ACC112 (cell line): ENCODE results near the gene ECHDC3.

Source experiments
- H2AFZ ChIP-seq: fragments of 200-600 bp; sonication (generic); one replicate; pipeline ENCODE4 v1.6.0; 2017; ENCODE audit warnings: antibody characterized with exemption, low read length; ENCODE audit not compliant: unreplicated experiment
- H3K27ac ChIP-seq: fragments of 200-600 bp; sonication (generic); 2 replicates; pipeline ENCODE4 v1.5.1; 2014; ENCODE audit warnings: low read depth, mild to moderate bottlenecking, antibody characterized with exemption, low read length, moderate library complexity
- H3K27me3 ChIP-seq: fragments of 200-600 bp; sonication (generic); 2 replicates; pipeline ENCODE4 v1.6.1; 2014; ENCODE audit warnings: mild to moderate bottlenecking, antibody characterized with exemption, low read length, moderate library complexity, mixed read lengths; ENCODE audit not compliant: insufficient read depth
- H3K36me3 ChIP-seq: fragments of 200-600 bp; sonication (generic); 2 replicates; pipeline ENCODE4 v1.6.1; 2016; ENCODE audit warnings: mild to moderate bottlenecking, antibody characterized with exemption, low read length, moderate library complexity, mixed read lengths; ENCODE audit not compliant: insufficient read depth
- H3K4me1 ChIP-seq: fragments of 200-600 bp; sonication (generic); one replicate; pipeline ENCODE4 v1.6.1; 2016; ENCODE audit warnings: low read length, mixed read lengths; ENCODE audit not compliant: insufficient read depth, unreplicated experiment, control insufficient read depth
- H3K4me3 ChIP-seq: fragments of 200-600 bp; sonication (generic); 2 replicates; pipeline ENCODE4 v1.5.1; 2014; ENCODE audit warnings: mild to moderate bottlenecking, low read depth, low read length
- H3K79me2 ChIP-seq: fragments of 200-600 bp; sonication (generic); one replicate; pipeline ENCODE4 v1.6.0; 2016; ENCODE audit warnings: low read length; ENCODE audit not compliant: control insufficient read depth, unreplicated experiment, insufficient read depth

ECHDC3 gene

GRCh38 chr10:11742009-11742778 is at the start of gene ECHDC3:
Gene ECHDC3, plus strand, starts transcription at chr10:11742382. Its CDS starts 195 bp downstream, at chr10:11742577.
- Histone ChIP-seq H3K4me1 (no peaks in the 10 kb centered on the region), H3K27ac (no peak within 1 kb of the TSS), H2AFZ (peak within 1 kb of the TSS; percentile 81)

DNA sequence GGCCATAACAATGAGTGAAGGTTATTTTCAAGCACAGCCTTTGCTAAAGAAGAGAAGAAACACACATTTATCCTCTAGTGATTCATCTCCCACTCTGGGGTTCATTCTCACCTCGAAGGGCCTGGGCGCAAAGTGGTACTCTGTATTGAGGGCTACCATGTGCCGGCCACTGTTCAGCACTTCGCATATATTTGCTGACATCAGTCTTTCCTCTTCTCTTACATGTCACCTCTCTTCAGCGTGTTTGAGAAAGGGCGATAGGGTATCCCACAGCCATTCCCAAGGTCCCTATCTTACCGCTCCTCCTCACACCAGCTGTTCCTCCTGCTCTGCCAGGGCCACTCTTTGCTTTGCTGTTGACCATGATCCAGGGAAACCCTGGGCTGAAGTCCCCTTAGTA is 48.8 kb upstream of the ECHDC3 start:
- Histone ChIP-seq H3K4me1 (no peaks in the 10 kb centered on the region), H3K4me3 (no peak overlapping the region), H3K79me2 (no peaks in the 10 kb centered on the region), H3K27ac (no peak overlapping the region), H2AFZ (no peak overlapping the region), H3K36me3 (no peaks in the 10 kb centered on the region), H3K27me3 (peaks cover 31% of the 10 kb centered on the region; the same call in 1 of the 2 replicates)

More at GRCh38 chr10:11742009-11742778, at the start of gene ECHDC3:
- H3K4me3 ChIP-seq: peak within 1 kb of the TSS; percentile 62
- H3K79me2 ChIP-seq: no peaks in the 10 kb centered on the region
- peaks cover 16% of the 10 kb centered on the region; the same call in 1 of the 2 replicates for H3K27me3 ChIP-seq
- no peaks in the 10 kb centered on the region for H3K36me3 ChIP-seq

DNA sequence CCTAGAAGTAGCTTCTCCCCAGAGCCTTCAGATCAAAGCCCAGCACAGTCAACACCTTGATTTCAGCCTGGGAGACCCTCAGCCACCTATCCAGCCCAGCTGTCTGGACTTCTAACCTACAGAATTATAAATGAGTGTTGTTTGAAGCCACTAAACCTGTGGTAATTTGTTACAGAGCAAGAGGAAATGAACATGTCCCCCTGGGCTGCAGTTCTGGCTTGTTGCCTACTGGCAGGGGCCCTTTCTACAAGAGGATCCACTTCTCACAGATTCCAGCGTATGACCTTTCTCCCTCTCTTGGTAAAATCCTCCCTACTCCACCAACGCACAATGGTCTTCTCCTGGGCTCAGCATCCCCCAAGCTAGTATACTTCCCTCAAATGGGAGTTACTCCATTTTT is 46.4 kb upstream of the ECHDC3 start:
- no peaks in the 10 kb centered on the region for H3K4me1 ChIP-seq
- H3K27ac ChIP-seq: no peak overlapping the region
- H3K36me3 ChIP-seq: no peaks in the 10 kb centered on the region
- peaks cover 29% of the 10 kb centered on the region; the same call in 1 of the 2 replicates for H3K27me3 ChIP-seq
- H3K79me2 ChIP-seq: no peaks in the 10 kb centered on the region
- no peak overlapping the region for H2AFZ ChIP-seq
- H3K4me3 ChIP-seq: no peak overlapping the region

GRCh38 chr10:11697718-11698527 is 44.3 kb upstream of the ECHDC3 start:
- no peak overlapping the region for H3K4me3 ChIP-seq

DNA sequence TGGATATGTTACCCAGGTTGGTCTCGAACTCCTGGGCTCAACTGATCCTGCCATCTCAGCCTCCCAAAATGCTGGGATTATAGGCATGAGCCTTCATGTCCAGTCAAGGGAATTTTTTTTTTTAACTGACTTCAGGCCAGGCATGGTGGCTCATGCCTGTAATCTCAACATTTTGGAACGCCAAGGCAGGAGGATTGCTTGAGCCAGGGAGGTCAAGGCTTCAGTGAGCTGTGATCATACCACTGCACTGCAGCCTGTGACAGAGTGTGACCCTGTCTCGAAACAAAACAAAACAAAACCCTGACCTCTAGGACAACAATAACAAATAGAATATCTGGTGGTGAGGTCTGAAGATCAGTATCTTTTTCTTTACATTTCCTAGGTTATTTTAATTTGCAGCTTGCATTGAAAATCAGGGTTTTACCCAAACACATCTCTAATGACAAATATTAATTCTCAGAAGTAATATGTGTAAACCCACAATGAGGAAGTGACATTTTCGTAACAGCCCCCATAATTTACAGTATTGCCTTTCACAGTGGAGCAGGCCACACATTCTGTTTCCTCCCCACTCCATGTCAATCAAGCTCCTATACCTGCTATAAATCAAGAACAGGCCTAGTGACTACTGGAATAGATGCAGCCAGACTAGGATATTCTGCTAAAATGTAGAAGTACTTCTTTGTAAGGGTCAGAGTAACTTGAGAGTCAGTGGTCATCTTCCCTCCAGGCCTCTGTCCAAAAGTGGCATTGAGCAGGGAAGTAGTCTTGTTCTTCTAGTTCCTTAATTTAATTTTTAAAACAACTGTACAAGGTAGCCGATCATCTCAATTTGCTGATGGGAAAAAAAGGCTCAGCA is 43.3 kb upstream of the ECHDC3 start:
- H3K4me1 ChIP-seq: no peaks in the 10 kb centered on the region
- no peak overlapping the region for H3K27ac ChIP-seq
- no peak overlapping the region for H2AFZ ChIP-seq

More at GRCh38 chr10:11697718-11698527, 44.3 kb upstream of the ECHDC3 start:
- H3K4me1 ChIP-seq: no peaks in the 10 kb centered on the region
- H3K27me3 ChIP-seq: peaks cover 13% of the 10 kb centered on the region; the same call in 1 of the 2 replicates
- H3K79me2 ChIP-seq: no peaks in the 10 kb centered on the region
- no peak overlapping the region for H3K27ac ChIP-seq
- H2AFZ ChIP-seq: no peak overlapping the region
- no peaks in the 10 kb centered on the region for H3K36me3 ChIP-seq

DNA sequence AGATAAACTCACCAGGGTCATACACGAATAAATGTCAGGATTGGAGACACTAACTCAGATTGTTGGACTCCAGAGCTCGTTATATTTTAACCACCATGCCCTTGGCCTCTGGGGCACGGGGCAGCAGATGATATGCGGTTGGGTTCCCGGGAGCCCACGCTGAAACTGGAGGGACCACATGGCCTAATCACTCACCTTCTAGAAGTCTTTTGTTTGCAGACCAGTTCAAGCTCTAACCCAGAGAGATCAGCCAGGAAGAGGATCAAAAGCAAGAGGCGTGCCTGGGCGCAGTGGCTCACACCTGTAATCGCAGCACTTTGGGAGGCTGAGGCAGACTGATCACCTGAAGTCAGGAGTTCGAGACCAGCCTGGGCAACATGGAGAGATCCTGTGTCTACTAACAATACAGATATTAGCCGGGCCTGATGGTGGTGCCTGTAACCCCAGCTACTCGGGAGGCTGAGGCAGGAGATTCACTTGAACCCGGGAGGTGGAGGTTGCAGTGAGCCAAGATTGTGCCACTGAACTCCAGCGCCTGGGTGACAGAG is 42.6 kb upstream of the ECHDC3 start:
- peaks cover 13% of the 10 kb centered on the region; the same call in 1 of the 2 replicates for H3K27me3 ChIP-seq
- no peak overlapping the region for H3K4me3 ChIP-seq
- H3K79me2 ChIP-seq: no peaks in the 10 kb centered on the region
- no peak overlapping the region for H2AFZ ChIP-seq
- no peaks in the 10 kb centered on the region for H3K4me1 ChIP-seq
- no peak overlapping the region for H3K27ac ChIP-seq
- no peaks in the 10 kb centered on the region for H3K36me3 ChIP-seq

More for the DNA sequence above, 43.3 kb upstream of the ECHDC3 start:
- Histone ChIP-seq H3K4me3 (no peak overlapping the region), H3K27me3 (peaks cover 13% of the 10 kb centered on the region; the same call in 1 of the 2 replicates), H3K36me3 (no peaks in the 10 kb centered on the region), H3K79me2 (no peaks in the 10 kb centered on the region)

DNA sequence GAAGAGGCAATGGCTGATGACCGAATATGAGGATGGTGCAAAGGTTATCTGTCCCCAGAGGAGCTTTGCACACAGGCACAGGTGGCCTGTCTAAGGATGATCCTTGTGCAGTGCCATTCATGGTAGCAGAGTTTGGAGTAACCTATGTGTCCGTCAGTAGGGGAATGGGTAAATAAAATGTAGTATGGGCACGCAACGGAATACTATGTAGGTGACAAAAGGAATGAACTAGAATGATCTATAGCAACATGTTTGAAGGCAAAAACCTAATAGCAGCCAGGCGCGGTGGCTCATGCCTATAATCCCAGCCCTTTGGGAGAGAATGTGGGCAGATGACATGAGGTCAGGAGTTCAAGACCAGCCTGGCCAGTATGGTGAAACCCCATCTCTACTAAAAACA is 41.6 kb upstream of the ECHDC3 start:
- no peaks in the 10 kb centered on the region for H3K36me3 ChIP-seq
- H3K4me1 ChIP-seq: no peaks in the 10 kb centered on the region
- H3K27ac ChIP-seq: no peak overlapping the region
- no peak overlapping the region for H3K4me3 ChIP-seq
- no peaks in the 10 kb centered on the region for H3K79me2 ChIP-seq
- H3K27me3 ChIP-seq: peaks cover 5% of the 10 kb centered on the region; the same call in 1 of the 2 replicates
- H2AFZ ChIP-seq: no peak overlapping the region

- H3K4me3 ChIP-seq: no peak overlapping the region
- H3K27me3 ChIP-seq: no peaks in the 10 kb centered on the region
- H3K79me2 ChIP-seq: no peaks in the 10 kb centered on the region
- H3K4me1 ChIP-seq: no peaks in the 10 kb centered on the region
- no peak overlapping the region for H3K27ac ChIP-seq
- H2AFZ ChIP-seq: no peak overlapping the region
- H3K36me3 ChIP-seq: no peaks in the 10 kb centered on the region
Measured at GRCh38 chr10:11701451-11702095, 40.6 kb upstream of the ECHDC3 start.

DNA sequence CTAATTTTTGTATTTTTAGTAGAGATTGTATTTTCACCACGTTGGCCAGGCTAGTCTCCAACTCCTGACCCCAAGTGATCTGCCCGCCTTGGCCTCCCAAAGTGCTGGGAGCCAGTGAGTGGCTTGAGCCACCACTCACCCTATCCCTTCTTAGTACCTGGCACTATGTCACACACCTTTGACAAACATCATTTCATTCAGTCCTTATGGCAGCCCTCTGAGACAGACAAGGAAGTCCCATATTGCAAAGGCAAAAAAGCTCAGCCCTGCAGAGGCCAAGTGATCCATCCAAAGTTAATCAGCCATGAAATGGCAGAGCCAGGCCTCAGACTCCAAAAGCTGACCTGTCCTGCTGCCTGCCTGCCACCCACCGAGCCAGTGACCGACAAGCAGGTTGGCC is 39.9 kb upstream of the ECHDC3 start:
- no peaks in the 10 kb centered on the region for H3K79me2 ChIP-seq
- H3K4me1 ChIP-seq: no peaks in the 10 kb centered on the region
- no peak overlapping the region for H2AFZ ChIP-seq
- no peak overlapping the region for H3K4me3 ChIP-seq
- H3K36me3 ChIP-seq: no peaks in the 10 kb centered on the region
- H3K27me3 ChIP-seq: no peaks in the 10 kb centered on the region
- H3K27ac ChIP-seq: no peak overlapping the region
